NB4 (cell line): ENCODE data around the gene NAALADL2.
"Not testable (repeated sequence)": the region's sequence is repeated elsewhere in the genome, so short reads cannot be mapped to it uniquely, and the experiment has no call there.

ENCODE experiments used
- MAX ChIP-seq: IDR thresholded peaks from 2 replicates; pipeline ENCODE4 v1.6.1; 2011; ENCODE audit warnings: low read depth, low read length
- POLR2A ChIP-seq: IDR thresholded peaks from 2 replicates; pipeline ENCODE4 v1.6.1; 2011; ENCODE audit warnings: mild to moderate bottlenecking; ENCODE audit not compliant: insufficient read length; ENCODE audit errors: extremely low read depth
- TF ChIP-seq, protein P1 (sequence below): IDR thresholded peaks from one replicate; pipeline ENCODE4 v1.5.1; 2012; ENCODE audit warnings: low read depth, low read length

DNA sequence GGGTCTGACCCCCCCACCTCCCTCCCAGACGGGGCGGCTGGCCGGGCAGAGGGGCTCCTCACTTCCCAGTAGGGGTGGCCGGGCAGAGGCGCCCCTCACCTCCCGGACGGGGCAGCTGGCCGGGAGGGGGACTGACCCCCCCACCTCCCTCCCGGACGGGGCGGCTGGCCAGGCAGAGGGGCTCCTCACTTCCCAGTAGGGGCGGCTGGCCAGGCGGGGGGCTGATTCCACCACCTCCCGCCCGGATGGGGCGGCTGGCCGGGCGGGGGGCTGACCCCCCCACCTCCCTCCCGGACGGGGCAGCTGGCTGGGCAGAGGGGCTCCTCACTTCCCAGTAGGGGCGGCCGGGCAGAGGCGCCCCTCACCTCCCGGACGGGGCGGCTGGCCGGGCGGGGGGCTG lies 272.7 kb downstream of the NAALADL2 start:
- TF ChIP-seq POLR2A, MAX: not testable (repeated sequence)
- TF ChIP-seq, protein P1, sequence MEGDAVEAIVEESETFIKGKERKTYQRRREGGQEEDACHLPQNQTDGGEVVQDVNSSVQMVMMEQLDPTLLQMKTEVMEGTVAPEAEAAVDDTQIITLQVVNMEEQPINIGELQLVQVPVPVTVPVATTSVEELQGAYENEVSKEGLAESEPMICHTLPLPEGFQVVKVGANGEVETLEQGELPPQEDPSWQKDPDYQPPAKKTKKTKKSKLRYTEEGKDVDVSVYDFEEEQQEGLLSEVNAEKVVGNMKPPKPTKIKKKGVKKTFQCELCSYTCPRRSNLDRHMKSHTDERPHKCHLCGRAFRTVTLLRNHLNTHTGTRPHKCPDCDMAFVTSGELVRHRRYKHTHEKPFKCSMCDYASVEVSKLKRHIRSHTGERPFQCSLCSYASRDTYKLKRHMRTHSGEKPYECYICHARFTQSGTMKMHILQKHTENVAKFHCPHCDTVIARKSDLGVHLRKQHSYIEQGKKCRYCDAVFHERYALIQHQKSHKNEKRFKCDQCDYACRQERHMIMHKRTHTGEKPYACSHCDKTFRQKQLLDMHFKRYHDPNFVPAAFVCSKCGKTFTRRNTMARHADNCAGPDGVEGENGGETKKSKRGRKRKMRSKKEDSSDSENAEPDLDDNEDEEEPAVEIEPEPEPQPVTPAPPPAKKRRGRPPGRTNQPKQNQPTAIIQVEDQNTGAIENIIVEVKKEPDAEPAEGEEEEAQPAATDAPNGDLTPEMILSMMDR = not testable (repeated sequence)
